HEK293 (cell line): ENCODE results near the gene KIF13A.

Experiments used
- CTCF ChIP-seq: fragments of 450-650 bp; formaldehyde crosslinking; IDR thresholded peaks from 2 replicates; pipeline ENCODE4 v1.5.1; 2016; ENCODE audit warnings: missing biosample characterization, missing genetic modification characterization
- PATZ1 ChIP-seq: fragments of 450-650 bp; formaldehyde crosslinking; IDR thresholded peaks from 2 replicates; pipeline ENCODE4 v1.5.1; 2016; ENCODE audit warnings: missing biosample characterization, missing genetic modification characterization
- PRDM10 ChIP-seq: fragments of 450-650 bp; formaldehyde crosslinking; IDR thresholded peaks from 2 replicates; pipeline ENCODE4 v1.5.1; 2016; ENCODE audit warnings: missing biosample characterization, missing genetic modification characterization
- ZNF274 ChIP-seq, 2 experiments: fragments of 200-500 bp in 1 of 2; fragments of 450-650 bp in 1 of 2; sonication (Bioruptor generic) in 1 of 2; formaldehyde crosslinking in 1 of 2; IDR thresholded peaks; 2 replicates each; pipeline versions ENCODE4 v1.5.1 to v1.6.1; 2014 to 2016; ENCODE audit warnings: borderline replicate concordance in 1 of 2, inconsistent platforms in 1 of 2, low read length in 1 of 2, missing biosample characterization in 1 of 2, missing genetic modification characterization in 1 of 2
- ZNF280D ChIP-seq: fragments of 450-650 bp; formaldehyde crosslinking; IDR thresholded peaks from 2 replicates; pipeline ENCODE4 v1.5.1; 2016; ENCODE audit warnings: missing biosample characterization, missing genetic modification characterization
- ZNF292 ChIP-seq: fragments of 450-650 bp; formaldehyde crosslinking; IDR thresholded peaks from 2 replicates; pipeline ENCODE4 v1.5.1; 2016; ENCODE audit warnings: low read depth, missing biosample characterization, missing genetic modification characterization, borderline replicate concordance
- ZNF449 ChIP-seq: fragments of 450-650 bp; formaldehyde crosslinking; IDR thresholded peaks from 2 replicates; pipeline ENCODE4 v1.5.1; 2017; ENCODE audit warnings: missing biosample characterization, mild to moderate bottlenecking, missing genetic modification characterization, moderate library complexity
- ZNF585B ChIP-seq: fragments of 450-650 bp; formaldehyde crosslinking; IDR thresholded peaks from 2 replicates; pipeline ENCODE4 v1.5.1; 2016; ENCODE audit warnings: missing biosample characterization, missing genetic modification characterization
- ZNF639 ChIP-seq: fragments of 450-650 bp; formaldehyde crosslinking; IDR thresholded peaks from 2 replicates; pipeline ENCODE4 v1.5.1; 2016; ENCODE audit warnings: missing biosample characterization, missing genetic modification characterization
- ZNF692 ChIP-seq: fragments of 450-650 bp; formaldehyde crosslinking; IDR thresholded peaks from 2 replicates; pipeline ENCODE4 v1.5.1; 2016; ENCODE audit warnings: missing biosample characterization, missing genetic modification characterization
- ZNF777 ChIP-seq: fragments of 450-650 bp; formaldehyde crosslinking; IDR thresholded peaks from 2 replicates; pipeline ENCODE4 v1.5.1; 2017; ENCODE audit warnings: missing biosample characterization, missing genetic modification characterization, borderline replicate concordance

- TF ChIP-seq CTCF (tag by site-specific recombination) (no peak), ZNF777 (tag by site-specific recombination) (no peak), ZNF449 (tag by site-specific recombination) (no peak), ZNF274 (IDR thresholded peaks at IDR 0.05; ENCODE audit: low read length) (no peak), ZNF274 (tag by site-specific recombination; IDR thresholded peaks at IDR 0.05; ENCODE audit: borderline replicate concordance) (no peak), ZNF280D (tag by site-specific recombination) (no peak), PATZ1 (tag by site-specific recombination) (no peak), ZNF639 (tag by site-specific recombination) (no peak), PRDM10 (tag by site-specific recombination) (no peak), ZNF692 (tag by site-specific recombination) (no peak), ZNF585B (tag by site-specific recombination) (no peak), ZNF292 (tag by site-specific recombination) (no peak)
Measured at GRCh38 chr6:17892097-17892686, 95.2 kb downstream of the KIF13A start.
